HL-60/S4 treated with phorbol 12-myristate 13-acetate at 8.2 ng/mL for 4 days and 3 days (cell line): ENCODE measurements around the gene FXN.

Experiments used
- in situ Hi-C: fragments of 300-500 bp; cut with MboI; formaldehyde crosslinking; loops from 2 replicates; pipeline ENCODE4 v1.15.0; 2022; ENCODE audit warnings: low sequenced_read_pairs

FXN gene

GRCh38 chr9:69060766-69061165, 25.2 kb downstream of the FXN start:
- in situ Hi-C loops, result no loop called here

- in situ Hi-C loops, result no loop called here
These were observed 26.6 kb downstream of the FXN start for GRCh38 chr9:69062195-69062594.

- in situ Hi-C loops, result no loop called here
These were observed 28.3 kb downstream of the FXN start for GRCh38 chr9:69063839-69064238.

- in situ Hi-C loops, result no loop called here
These were observed 30.1 kb downstream of the FXN start for GRCh38 chr9:69065660-69066059.

- in situ Hi-C loops, result no loop called here
These were observed 31.4 kb downstream of the FXN start for GRCh38 chr9:69066955-69067354.

GRCh38 chr9:69070201-69070600, 34.6 kb downstream of the FXN start:
- in situ Hi-C loops, result no loop called here

- in situ Hi-C loops, result no loop called here
These were observed 35.5 kb downstream of the FXN start for GRCh38 chr9:69071059-69071458.

GRCh38 chr9:69073103-69073502, 37.6 kb downstream of the FXN start:
- in situ Hi-C loops, result no loop called here

- in situ Hi-C loops, result no loop called here
These were observed 39.2 kb downstream of the FXN start for GRCh38 chr9:69074801-69075200.

- in situ Hi-C loops, result no loop called here
These were observed 41.0 kb downstream of the FXN start for GRCh38 chr9:69076550-69076949.

- in situ Hi-C loops, result no loop called here
These were observed 42.5 kb downstream of the FXN start for GRCh38 chr9:69078069-69078468.

- in situ Hi-C loops, result no loop called here
These were observed 43.0 kb downstream of the FXN start for GRCh38 chr9:69078581-69078980.

- in situ Hi-C loops, result no loop called here
These were observed 43.6 kb downstream of the FXN start for GRCh38 chr9:69079186-69079585.

- in situ Hi-C loops, result no loop called here
These were observed 45.7 kb downstream of the FXN start for GRCh38 chr9:69081261-69081660.

GRCh38 chr9:69083321-69083720, 47.8 kb downstream of the FXN start:
- in situ Hi-C loops, result no loop called here

- in situ Hi-C loops, result no loop called here
These were observed 50.2 kb downstream of the FXN start for GRCh38 chr9:69085569-69086283.

- in situ Hi-C loops, result no loop called here
These were observed 50.8 kb downstream of the FXN start for GRCh38 chr9:69086312-69086711.

- in situ Hi-C loops, result no loop called here
These were observed 51.2 kb downstream of the FXN start for GRCh38 chr9:69086769-69087168.

- in situ Hi-C loops, result no loop called here
These were observed 53.5 kb downstream of the FXN start for GRCh38 chr9:69089082-69089481.

GRCh38 chr9:69089491-69089890, 53.9 kb downstream of the FXN start:
- in situ Hi-C loops, result no loop called here

- in situ Hi-C loops, result no loop called here
These were observed 54.7 kb downstream of the FXN start for GRCh38 chr9:69090140-69090750.

- in situ Hi-C loops, result no loop called here
These were observed 55.4 kb downstream of the FXN start for GRCh38 chr9:69090946-69091345.
